GM19467 (cell line): ENCODE data around the gene NAPSA.
"Not testable (repeated sequence)": the region's sequence is repeated elsewhere in the genome, so short reads cannot be mapped to it uniquely, and the experiment has no call there.

Source experiments
- ATAC-seq: cut with Tn5 transposase; IDR thresholded peaks from one replicate; pipeline ENCODE4 v1.9.1; 2021; ENCODE audit warnings: mild to moderate bottlenecking, moderate library complexity; ENCODE audit not compliant: unreplicated experiment

The NAPSA gene

GRCh38 chr19:50365434-50366306, at the start of gene NAPSA:
TSS of gene NAPSA (minus strand) at chr19:50365639. CDS start at chr19:50365621, 18 bp downstream.
- ATAC-seq = no peak

DNA sequence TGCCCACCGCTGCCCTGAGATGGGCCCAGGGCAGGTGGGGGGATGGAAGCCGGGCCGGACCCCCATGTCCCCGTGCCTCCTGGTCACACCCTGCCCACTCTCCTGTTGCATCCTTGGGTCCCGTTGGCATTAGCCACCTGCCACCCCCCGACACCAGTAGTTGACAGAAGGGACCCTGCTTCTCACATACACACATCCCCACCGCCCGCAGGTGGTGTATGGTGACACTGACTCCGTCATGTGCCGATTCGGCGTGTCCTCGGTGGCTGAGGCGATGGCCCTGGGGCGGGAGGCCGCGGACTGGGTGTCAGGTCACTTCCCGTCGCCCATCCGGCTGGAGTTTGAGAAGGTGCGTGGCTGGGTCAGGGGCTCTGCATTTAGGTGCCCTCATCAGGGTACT, 48.1 kb upstream of the NAPSA start:
- no peak for ATAC-seq

DNA sequence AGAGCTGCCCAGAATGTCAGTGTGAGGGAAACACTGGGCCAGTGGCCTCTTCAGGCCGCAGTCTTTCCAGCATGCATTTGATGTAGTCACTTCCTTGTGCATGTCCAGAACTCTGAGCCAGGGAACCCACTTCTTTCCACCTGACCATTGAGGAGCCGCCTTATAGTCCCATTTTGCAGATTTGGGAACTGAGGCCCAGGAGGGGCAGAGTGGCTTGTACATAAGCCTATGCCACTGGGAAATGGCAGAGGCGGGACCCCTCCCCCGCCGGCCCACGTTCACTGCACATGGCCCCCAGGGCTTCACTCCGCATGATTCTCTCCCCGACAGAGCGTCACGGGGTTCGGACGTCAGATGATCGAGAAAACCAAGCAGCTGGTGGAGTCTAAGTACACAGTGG, 47.7 kb upstream of the NAPSA start:
- ATAC-seq = no peak

DNA sequence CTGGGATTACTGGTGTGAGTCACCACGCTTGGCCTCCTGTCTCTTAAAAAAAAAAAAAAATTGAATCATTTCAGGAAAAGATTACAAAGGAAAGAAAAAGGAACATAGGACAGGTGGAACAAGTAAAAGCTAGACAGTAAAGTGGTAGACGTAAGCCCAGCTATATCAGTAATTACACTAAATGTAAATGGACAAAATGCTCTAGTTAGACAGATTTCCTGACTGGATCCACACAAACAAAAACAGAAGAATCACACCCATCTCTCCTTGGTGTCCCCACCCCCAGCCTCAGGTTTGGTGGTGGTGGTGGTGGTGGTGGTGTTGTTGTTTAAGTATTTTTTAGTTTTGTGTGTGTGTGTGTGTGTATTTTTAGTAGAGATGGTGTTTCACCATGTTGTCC, 47.0 kb upstream of the NAPSA start:
- ATAC-seq = no peak

DNA sequence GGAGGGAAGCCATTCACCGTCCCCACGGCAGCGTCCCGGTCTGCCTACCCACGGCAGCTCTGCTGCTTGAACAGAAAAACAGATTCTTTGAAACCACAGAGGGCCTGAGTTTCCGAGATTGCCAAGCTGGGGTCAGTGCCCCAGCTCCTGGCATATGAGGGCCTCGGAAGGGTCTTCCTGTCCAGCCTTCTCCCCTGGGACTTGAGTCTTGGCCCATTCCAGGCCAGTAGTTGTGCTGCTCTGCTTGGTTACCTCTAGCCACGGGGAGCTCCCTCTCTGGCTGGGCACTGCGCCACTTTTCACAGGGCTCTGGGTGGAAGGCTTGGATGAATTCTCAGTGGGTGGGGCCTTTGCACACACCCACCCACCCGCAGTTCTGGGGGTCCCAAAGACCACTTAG, 44.7 kb upstream of the NAPSA start:
- no peak for ATAC-seq

DNA sequence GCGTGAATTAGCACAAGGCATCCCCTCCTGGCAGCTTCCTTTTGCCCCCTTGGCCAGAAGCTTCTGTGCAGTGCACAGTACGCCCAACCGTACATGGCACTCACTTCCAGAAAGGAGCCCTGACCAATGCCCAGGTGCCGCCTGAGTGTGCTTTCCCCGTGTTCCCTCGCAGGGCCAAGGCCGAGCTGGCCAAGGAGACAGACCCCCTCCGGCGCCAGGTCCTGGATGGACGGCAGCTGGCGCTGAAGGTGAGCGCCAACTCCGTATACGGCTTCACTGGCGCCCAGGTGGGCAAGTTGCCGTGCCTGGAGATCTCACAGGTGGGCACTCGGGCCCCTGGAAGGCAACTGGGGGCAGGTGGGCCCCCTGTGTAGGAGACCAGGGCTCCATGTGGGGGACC, 43.9 kb upstream of the NAPSA start:
- no peak for ATAC-seq

DNA sequence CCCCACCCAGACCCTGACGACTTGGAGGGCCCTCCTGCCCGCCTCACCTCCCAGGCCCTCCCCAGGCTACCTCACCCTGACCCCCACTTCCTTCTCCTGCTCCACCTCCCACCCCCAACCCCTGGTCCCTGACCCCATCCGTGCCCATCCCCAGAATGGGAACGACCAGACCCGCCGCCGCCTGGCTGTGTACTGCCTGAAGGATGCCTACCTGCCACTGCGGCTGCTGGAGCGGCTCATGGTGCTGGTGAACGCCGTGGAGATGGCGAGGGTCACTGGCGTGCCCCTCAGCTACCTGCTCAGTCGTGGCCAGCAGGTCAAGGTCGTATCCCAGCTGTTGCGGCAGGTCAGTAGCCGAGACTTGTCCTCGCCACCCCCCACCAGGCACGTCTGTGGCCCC, 41.4 kb upstream of the NAPSA start:
- ATAC-seq = no peak

GRCh38 chr19:50406156-50406820, 40.8 kb upstream of the NAPSA start:
- ATAC-seq = no peak

GRCh38 chr19:50402544-50403301, 37.3 kb upstream of the NAPSA start:
- ATAC-seq = no peak

DNA sequence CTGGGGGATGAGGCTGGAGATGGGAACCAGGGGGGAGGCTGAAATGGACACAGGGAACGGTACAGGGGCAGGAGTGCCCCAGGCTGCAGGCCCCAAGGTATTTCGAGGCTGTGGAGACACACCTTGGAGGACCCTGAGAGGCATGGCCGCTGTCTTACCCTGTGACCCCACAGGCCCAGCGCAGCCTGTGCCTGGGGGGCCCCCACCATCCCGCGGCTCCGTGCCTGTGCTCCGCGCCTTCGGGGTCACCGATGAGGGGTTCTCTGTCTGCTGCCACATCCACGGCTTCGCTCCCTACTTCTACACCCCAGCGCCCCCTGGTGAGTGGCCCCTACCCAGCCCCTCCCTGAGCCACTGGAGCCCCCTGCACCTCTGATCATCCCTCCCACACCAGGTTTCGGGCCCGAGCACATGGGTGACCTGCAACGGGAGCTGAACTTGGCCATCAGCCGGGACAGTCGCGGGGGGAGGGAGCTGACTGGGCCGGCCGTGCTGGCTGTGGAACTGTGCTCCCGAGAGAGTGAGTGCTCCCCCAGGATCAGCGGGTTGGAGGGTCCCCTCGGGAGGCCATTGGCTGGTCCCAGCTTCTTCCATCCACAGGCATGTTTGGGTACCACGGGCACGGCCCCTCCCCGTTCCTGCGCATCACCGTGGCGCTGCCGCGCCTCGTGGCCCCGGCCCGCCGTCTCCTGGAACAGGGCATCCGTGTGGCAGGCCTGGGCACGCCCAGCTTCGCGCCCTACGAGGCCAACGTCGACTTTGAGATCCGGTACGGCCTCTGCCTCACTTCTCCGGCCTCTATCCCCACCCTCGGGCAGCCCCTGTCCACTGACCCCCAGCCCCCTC, 36.4 kb upstream of the NAPSA start:
- no peak for ATAC-seq

DNA sequence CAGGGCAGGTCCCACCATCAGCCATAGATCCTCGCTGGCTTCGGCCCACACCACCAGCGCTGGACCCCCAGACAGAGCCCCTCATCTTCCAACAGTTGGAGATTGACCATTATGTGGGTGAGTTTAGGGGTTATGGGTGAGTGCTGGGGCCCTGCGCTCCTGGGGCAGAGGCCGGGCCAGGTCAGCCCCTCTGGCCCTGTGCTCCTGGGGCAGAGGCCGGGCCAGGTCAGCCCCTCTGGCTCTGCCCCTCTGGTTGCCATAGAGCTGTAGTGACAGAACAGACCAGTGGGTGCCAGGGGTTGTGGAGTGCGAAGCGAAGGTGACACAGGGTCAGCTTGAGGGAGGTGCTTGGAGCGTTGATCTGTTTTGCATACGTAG, 33.9 kb upstream of the NAPSA start:
- ATAC-seq = no peak

- ATAC-seq = no peak
Measured at GRCh38 chr19:50398675-50399367, 33.4 kb upstream of the NAPSA start.

DNA sequence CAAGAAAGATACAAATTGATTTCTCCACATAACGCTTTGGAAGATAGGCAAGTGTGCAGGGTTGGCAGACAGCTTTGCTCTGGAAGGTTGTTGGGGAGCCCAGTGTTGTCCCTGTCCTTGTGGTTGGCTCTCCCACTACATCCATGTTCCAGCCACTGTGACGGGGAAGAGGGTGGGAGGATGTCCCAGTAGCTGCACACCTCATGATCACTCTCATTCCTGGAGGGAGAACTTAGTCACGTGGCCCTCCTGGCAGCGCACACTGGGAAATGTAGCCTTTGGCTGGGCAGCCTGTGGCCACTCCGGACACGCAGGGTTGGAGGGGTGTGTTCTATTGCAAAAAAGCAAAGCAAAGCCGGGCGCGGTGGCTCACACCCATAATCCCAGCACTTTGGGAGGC, 28.6 kb upstream of the NAPSA start:
- ATAC-seq = no peak

- no peak for ATAC-seq
Measured at GRCh38 chr19:50393589-50393988, 28.1 kb upstream of the NAPSA start.

DNA sequence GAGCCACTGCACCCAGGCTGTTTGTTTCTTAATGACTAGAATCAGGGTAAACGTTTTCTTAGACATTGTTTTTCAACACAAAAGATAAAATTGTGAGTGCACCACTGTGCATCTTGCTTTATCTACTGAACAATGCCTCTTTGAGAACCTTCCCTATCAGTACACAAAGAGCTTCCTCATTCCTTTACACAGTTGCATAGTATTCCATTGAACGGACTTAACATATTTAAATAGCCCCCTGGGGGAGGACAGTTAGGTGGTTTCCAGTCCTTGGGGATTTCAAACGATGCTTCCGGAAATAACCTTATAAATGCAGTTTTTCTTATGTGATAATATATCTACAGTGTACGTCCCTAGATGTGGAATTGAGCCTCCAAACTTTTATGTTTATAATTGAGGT, 27.3 kb upstream of the NAPSA start:
- no peak for ATAC-seq

- ATAC-seq = not testable (repeated sequence)
Measured at GRCh38 chr19:50390952-50391351, 25.5 kb upstream of the NAPSA start.

- not testable (repeated sequence) for ATAC-seq
Measured at GRCh38 chr19:50390295-50390694, 24.9 kb upstream of the NAPSA start.

- no peak for ATAC-seq
Measured at GRCh38 chr19:50387868-50388245, 22.4 kb upstream of the NAPSA start.

DNA sequence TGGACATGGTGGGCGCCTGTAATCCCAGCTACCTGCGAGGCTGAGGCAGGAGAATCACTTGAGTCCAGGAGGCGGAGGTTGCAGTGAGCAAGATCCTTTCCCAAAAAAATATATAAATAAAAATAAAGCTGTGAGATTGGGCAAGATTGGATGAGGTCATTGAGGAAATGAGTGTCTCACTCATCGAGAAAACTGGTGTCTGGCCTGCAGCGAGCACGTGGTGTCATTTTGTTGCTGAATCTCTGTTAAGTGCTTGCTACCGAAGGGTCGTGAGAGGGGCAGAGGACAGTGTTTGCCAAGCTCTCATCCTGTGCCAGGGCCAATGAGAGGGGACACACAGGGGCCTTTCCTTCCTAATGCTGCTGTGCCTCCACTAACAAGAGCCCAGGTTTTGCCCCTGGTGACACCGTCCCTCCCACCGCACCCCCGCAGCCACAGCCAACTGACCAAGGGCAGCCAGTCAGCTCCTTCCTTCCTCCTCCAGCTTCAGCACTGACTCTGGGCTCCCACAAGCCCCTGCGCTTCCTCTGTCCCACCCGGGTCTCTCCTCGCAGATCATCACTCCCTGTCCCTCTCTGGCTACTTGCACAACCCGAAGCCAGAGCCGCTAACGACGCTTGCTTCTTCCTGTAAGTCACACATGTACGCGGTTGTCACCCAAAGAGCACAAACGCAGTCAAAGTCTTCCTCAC, 21.9 kb upstream of the NAPSA start:
- ATAC-seq = no peak
